ENCODE measurements around the gene EHMT1. TPM values are rescaled to one million over a fixed set of nuclear protein-coding genes. Genes with fewer than 3 reads are reported as not detected.

EHMT1 gene
- total RNA-seq, 1 donor from 2014 or later = 163 TPM

GRCh38 chr9:137838576-137838975 lies 219.8 kb downstream of the EHMT1 start:
- DNase-seq (ENCODE audit: low read depth, low spot score) = no peak
- no peak for TF ChIP-seq CTCF (conservative IDR thresholded peaks at IDR 0.05)
- Mint-ChIP-seq H3K36me3 (ENCODE audit: low read depth) (peaks cover 16% of the 10 kb centered on the region), H3K4me3 (no peak overlapping the region), H3K27me3 (ENCODE audit: low read depth) (no peaks in the 10 kb centered on the region), H3K27ac (ENCODE audit: unreplicated experiment) (no peak overlapping the region), H3K4me1 (peaks cover 5% of the 10 kb centered on the region), H3K9me3 (peaks cover 2% of the 10 kb centered on the region)

GRCh38 chr9:137843355-137843754 lies 224.6 kb downstream of the EHMT1 start:
- DNase-seq (ENCODE audit: low read depth, low spot score) = no peak

GRCh38 chr9:137851516-137852267 lies 232.9 kb downstream of the EHMT1 start:
- H3K4me1 Mint-ChIP-seq = no peaks in the 10 kb centered on the region
- TF ChIP-seq CTCF (conservative IDR thresholded peaks at IDR 0.05) = no peak
- H3K27ac Mint-ChIP-seq (ENCODE audit: unreplicated experiment) = no peak overlapping the region
- no peak overlapping the region for H3K4me3 Mint-ChIP-seq
- H3K27me3 Mint-ChIP-seq (ENCODE audit: low read depth) = no peaks in the 10 kb centered on the region
- H3K9me3 Mint-ChIP-seq = peaks cover 10% of the 10 kb centered on the region
- DNase-seq (ENCODE audit: low read depth, low spot score) = no peak
- peaks cover 8% of the 10 kb centered on the region for H3K36me3 Mint-ChIP-seq (ENCODE audit: low read depth)

More at GRCh38 chr9:137843355-137843754, 224.6 kb downstream of the EHMT1 start:
- Mint-ChIP-seq H3K27ac (ENCODE audit: unreplicated experiment) (no peak overlapping the region), H3K36me3 (ENCODE audit: low read depth) (peaks cover 10% of the 10 kb centered on the region), H3K9me3 (peaks cover 2% of the 10 kb centered on the region), H3K27me3 (ENCODE audit: low read depth) (no peaks in the 10 kb centered on the region), H3K4me1 (peaks cover 5% of the 10 kb centered on the region), H3K4me3 (no peak overlapping the region)
- no peak for TF ChIP-seq CTCF (conservative IDR thresholded peaks at IDR 0.05)

GRCh38 chr9:137853392-137853995 lies 234.7 kb downstream of the EHMT1 start:
- no peak for TF ChIP-seq CTCF (conservative IDR thresholded peaks at IDR 0.05)
- Mint-ChIP-seq H3K36me3 (ENCODE audit: low read depth) (peaks cover 8% of the 10 kb centered on the region), H3K4me3 (no peak overlapping the region), H3K4me1 (no peaks in the 10 kb centered on the region), H3K9me3 (peaks cover 10% of the 10 kb centered on the region), H3K27ac (ENCODE audit: unreplicated experiment) (no peak overlapping the region), H3K27me3 (ENCODE audit: low read depth) (no peaks in the 10 kb centered on the region)
- DNase-seq (ENCODE audit: low read depth, low spot score) = no peak

GRCh38 chr9:137860361-137860760 lies 241.6 kb downstream of the EHMT1 start:
- Mint-ChIP-seq H3K4me3 (no peak overlapping the region), H3K27me3 (ENCODE audit: low read depth) (no peaks in the 10 kb centered on the region), H3K9me3 (peaks cover 15% of the 10 kb centered on the region), H3K4me1 (no peaks in the 10 kb centered on the region), H3K27ac (ENCODE audit: unreplicated experiment) (peak overlapping the region; percentile 65), H3K36me3 (ENCODE audit: low read depth) (peaks cover 12% of the 10 kb centered on the region)
- TF ChIP-seq CTCF (conservative IDR thresholded peaks at IDR 0.05) = no peak
- no peak for DNase-seq (ENCODE audit: low read depth, low spot score)

Data from neural crest cell (in vitro differentiated cells).